Measurements from ENCODE around the gene DCC.

GRCh38 chr18:52747869-52748268 is 407.9 kb downstream of the DCC start:
- no peak for TF ChIP-seq CTCF (conservative IDR thresholded peaks at IDR 0.05; ENCODE audit: low read depth, low read length)
- no peak for TF ChIP-seq EZH2phosphoT487 (IDR thresholded peaks at IDR 0.05; ENCODE audit: borderline replicate concordance, low read length)

Measured in PC-3 (cell line).